ENCODE measurements around the gene STUM. TPM values are rescaled to one million over a fixed set of nuclear protein-coding genes. Genes with fewer than 3 reads are reported as not detected.

The STUM gene
- total and polyA plus RNA-seq, 10 of the 15 experiments (the other 5 are each of a cell fraction or from before 2014, with no cell fraction given) = under 0.01 to 0.15 (median 0.09) TPM; not detected in 5

GRCh38 chr1:226596531-226597165 lies 48.1 kb downstream of the STUM start:
- intact Hi-C loops (cut with micrococcal nuclease; ENCODE audit: unreplicated experiment) (no loop called here), in situ Hi-C loops (cut with MboI) (no loop called here)
- BruUV-seq (replicated peaks) = no TSS peak
- SMC1A ChIA-PET (ENCODE audit: uncharacterized antibody, unreplicated experiment) = no interaction called here
- POLR2A ChIA-PET = no interaction called here
- H3K27me3 ChIP-seq (replicated peaks in 1 of 2; ENCODE audit: control insufficient read depth in 2 of 2, insufficient read depth in 2 of 2, low read length in 1 of 2) = 0 out of 4 replicates have a peak, but pooled peaks cover 0 to 1% of the 10 kb centered on the region in 2 experiments
- no peak overlapping the region for H3K27ac ChIP-seq (ENCODE audit: control insufficient read depth, insufficient read depth)
- no peak for FAIRE-seq
- H3K9me3 ChIP-seq (replicated peaks; ENCODE audit: control insufficient read depth, insufficient read depth, low read length) = no peaks in the 10 kb centered on the region; the same call in 2 of the 3 replicates
- no peak overlapping the region for H3K9ac ChIP-seq (ENCODE audit: control insufficient read depth, insufficient read depth, low read length)
- no peaks in the 10 kb centered on the region; the same call in 1 of the 2 replicates for H4K20me1 ChIP-seq (ENCODE audit: control insufficient read depth, insufficient read depth)
- no peak overlapping the region for H3K4me3 ChIP-seq
- H2AFZ ChIP-seq (ENCODE audit: control insufficient read depth, low read depth, low read length) = no peak overlapping the region
- RAD21 ChIA-PET (ENCODE audit: unreplicated experiment) = no interaction called here
- TF ChIP-seq NFYA (IDR thresholded peaks at IDR 0.05; ENCODE audit: borderline replicate concordance, low read depth, low read length) = no peak
- no peak overlapping the region for H3K4me2 ChIP-seq (ENCODE audit: control insufficient read depth, insufficient read depth)
- CTCF ChIA-PET = interaction anchor here (1.2 kb wide), 1 partner anchor 12 kb away, joined by 4 read pairs; no protein-coding TSS in a partner anchor
- H3K4me1 ChIP-seq (ENCODE audit: control insufficient read depth, insufficient read depth, low read length) = no peaks in the 10 kb centered on the region
- 58% methylated on average over 16 of the region's 16 CpGs for WGBS (ENCODE audit: insufficient coverage, insufficient replicate concordance, low lambda C conversion rate, missing lambda C conversion rate)
- no peak for DNase-seq (ENCODE audit: low read depth, low spot score)
- H3K79me2 ChIP-seq (ENCODE audit: control insufficient read depth, insufficient read depth, low read length) = no peaks in the 10 kb centered on the region
- no peaks in the 10 kb centered on the region for H3K36me3 ChIP-seq (ENCODE audit: control insufficient read depth in 2 of 2, insufficient read depth in 2 of 2, low read length in 1 of 2)
- no peak for ATAC-seq

- BruUV-seq (replicated peaks) = no TSS peak
- peak; percentile 27; the same call in 2 of the 3 replicates for ATAC-seq
- no peak for TF ChIP-seq MEF2B (IDR thresholded peaks at IDR 0.05; ENCODE audit: partially characterized antibody, poor library complexity, severe bottlenecking)
- TF ChIP-seq E2F4 (IDR thresholded peaks at IDR 0.05; ENCODE audit: low read depth, low read length) = no peak
- TF ChIP-seq CBX5 (IDR thresholded peaks at IDR 0.05; ENCODE audit: low read depth) = no peak
- no peak for TF ChIP-seq BRCA1 (IDR thresholded peaks at IDR 0.05; ENCODE audit: low read depth, low read length)
- TF ChIP-seq MTA2 (IDR thresholded peaks at IDR 0.05; ENCODE audit: low read depth) = no peak
- no peak for TF ChIP-seq CHD2 (IDR thresholded peaks at IDR 0.05; ENCODE audit: borderline replicate concordance, low read depth, low read length)
- TF ChIP-seq ATF2 (IDR thresholded peaks at IDR 0.05; ENCODE audit: low read length) = no peak
- TF ChIP-seq FOXM1 (IDR thresholded peaks at IDR 0.05; ENCODE audit: low read depth, low read length) = no peak
- no peak for TF ChIP-seq BCL11A (IDR thresholded peaks at IDR 0.05; ENCODE audit: low read depth, low read length)
- TF ChIP-seq HDAC2 (IDR thresholded peaks at IDR 0.05) = no peak
- no peak for TF ChIP-seq POU2F2 (IDR thresholded peaks at IDR 0.05; ENCODE audit: borderline replicate concordance, low read depth, low read length)
- no peak for TF ChIP-seq KLF5 (IDR thresholded peaks at IDR 0.05; ENCODE audit: partially characterized antibody)
- TF ChIP-seq TCF7 (IDR thresholded peaks at IDR 0.05; ENCODE audit: borderline replicate concordance) = no peak
Observed at GRCh38 chr1:226597616-226598454, 49.3 kb downstream of the STUM start.

More at GRCh38 chr1:226597616-226598454, 49.3 kb downstream of the STUM start:
- ChIA-PET SMC1A (ENCODE audit: uncharacterized antibody, unreplicated experiment) (no interaction called here), POLR2A (no interaction called here), CTCF (interaction anchor here (1.2 kb wide), 1 partner anchor 11 kb away, joined by 4 read pairs; no protein-coding TSS in a partner anchor), RAD21 (ENCODE audit: unreplicated experiment) (no interaction called here)
- WGBS (ENCODE audit: insufficient coverage, insufficient replicate concordance, low lambda C conversion rate, missing lambda C conversion rate) = 31% methylated on average over 5 of the region's 5 CpGs
- H3K9ac ChIP-seq (ENCODE audit: control insufficient read depth, insufficient read depth, low read length) = no peak overlapping the region
- no peaks in the 10 kb centered on the region for H3K4me1 ChIP-seq (ENCODE audit: control insufficient read depth, insufficient read depth, low read length)
- no peaks in the 10 kb centered on the region for H3K36me3 ChIP-seq (ENCODE audit: control insufficient read depth in 2 of 2, insufficient read depth in 2 of 2, low read length in 1 of 2)
- DNase-seq (ENCODE audit: low read depth, low spot score) (no peak), FAIRE-seq (no peak)
- no peaks in the 10 kb centered on the region for H3K79me2 ChIP-seq (ENCODE audit: control insufficient read depth, insufficient read depth, low read length)
- intact Hi-C loops (cut with micrococcal nuclease; ENCODE audit: unreplicated experiment) (no loop called here), in situ Hi-C loops (cut with MboI) (no loop called here)
- no peak overlapping the region for H3K4me3 ChIP-seq
- H4K20me1 ChIP-seq (ENCODE audit: control insufficient read depth, insufficient read depth) = no peaks in the 10 kb centered on the region; the same call in 1 of the 2 replicates
- no peak overlapping the region for H2AFZ ChIP-seq (ENCODE audit: control insufficient read depth, low read depth, low read length)
- no peak overlapping the region for H3K27ac ChIP-seq (ENCODE audit: control insufficient read depth, insufficient read depth)
- H3K27me3 ChIP-seq (replicated peaks in 1 of 2; ENCODE audit: control insufficient read depth in 2 of 2, insufficient read depth in 2 of 2, low read length in 1 of 2) = peaks cover 0 to 4% of the 10 kb centered on the region in 2 experiments; a peak in 1 of 4 replicates
- no peaks in the 10 kb centered on the region; the same call in 2 of the 3 replicates for H3K9me3 ChIP-seq (replicated peaks; ENCODE audit: control insufficient read depth, insufficient read depth, low read length)
- H3K4me2 ChIP-seq (ENCODE audit: control insufficient read depth, insufficient read depth) = no peak overlapping the region
